Fibroblast of the conjunctiva (primary cell): ENCODE measurements around the gene LBP.
"Not testable (repeated sequence)": the region's sequence is repeated elsewhere in the genome, so short reads cannot be mapped to it uniquely, and the experiment has no call there.

Experiments
- DNase-seq: peaks from one replicate; pipeline ENCODE4 v3.0.0-alpha.2; 2010; ENCODE audit warnings: low read depth

LBP gene, protein sequence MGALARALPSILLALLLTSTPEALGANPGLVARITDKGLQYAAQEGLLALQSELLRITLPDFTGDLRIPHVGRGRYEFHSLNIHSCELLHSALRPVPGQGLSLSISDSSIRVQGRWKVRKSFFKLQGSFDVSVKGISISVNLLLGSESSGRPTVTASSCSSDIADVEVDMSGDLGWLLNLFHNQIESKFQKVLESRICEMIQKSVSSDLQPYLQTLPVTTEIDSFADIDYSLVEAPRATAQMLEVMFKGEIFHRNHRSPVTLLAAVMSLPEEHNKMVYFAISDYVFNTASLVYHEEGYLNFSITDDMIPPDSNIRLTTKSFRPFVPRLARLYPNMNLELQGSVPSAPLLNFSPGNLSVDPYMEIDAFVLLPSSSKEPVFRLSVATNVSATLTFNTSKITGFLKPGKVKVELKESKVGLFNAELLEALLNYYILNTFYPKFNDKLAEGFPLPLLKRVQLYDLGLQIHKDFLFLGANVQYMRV

GRCh38 chr20:38346247-38346651 lies at the start of gene LBP:
LBP (plus strand) TSS chr20:38346482; CDS start chr20:38346517, 35 bp downstream.
- no peak for DNase-seq

GRCh38 chr20:38297916-38298674 lies 48.2 kb upstream of the LBP start:
- no peak for DNase-seq

- peak; percentile 35 for DNase-seq
Observed at GRCh38 chr20:38298768-38299288, 47.5 kb upstream of the LBP start.

GRCh38 chr20:38299963-38300362 lies 46.3 kb upstream of the LBP start:
- DNase-seq = no peak

DNA sequence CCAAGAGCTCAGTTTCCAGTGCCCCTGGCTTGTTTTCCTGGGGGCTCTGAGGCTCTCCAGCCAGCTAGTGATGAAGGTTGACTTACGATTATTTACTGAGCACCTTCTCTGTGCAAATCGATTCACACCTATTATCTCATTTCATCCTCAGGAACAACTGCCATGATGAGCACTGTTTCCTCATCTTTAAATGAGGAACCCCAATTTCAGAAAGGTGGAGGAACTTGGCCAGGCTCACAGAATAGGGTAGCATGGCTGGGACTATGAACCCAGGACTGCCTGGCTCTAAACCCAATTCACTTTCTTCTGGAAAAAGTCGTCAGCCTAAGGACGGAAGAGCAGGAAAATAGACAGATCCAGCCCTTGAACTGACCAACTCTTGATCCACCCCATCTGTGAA lies 45.8 kb upstream of the LBP start:
- DNase-seq = no peak

- DNase-seq = no peak
Observed at GRCh38 chr20:38301309-38301708, 45.0 kb upstream of the LBP start.

DNA sequence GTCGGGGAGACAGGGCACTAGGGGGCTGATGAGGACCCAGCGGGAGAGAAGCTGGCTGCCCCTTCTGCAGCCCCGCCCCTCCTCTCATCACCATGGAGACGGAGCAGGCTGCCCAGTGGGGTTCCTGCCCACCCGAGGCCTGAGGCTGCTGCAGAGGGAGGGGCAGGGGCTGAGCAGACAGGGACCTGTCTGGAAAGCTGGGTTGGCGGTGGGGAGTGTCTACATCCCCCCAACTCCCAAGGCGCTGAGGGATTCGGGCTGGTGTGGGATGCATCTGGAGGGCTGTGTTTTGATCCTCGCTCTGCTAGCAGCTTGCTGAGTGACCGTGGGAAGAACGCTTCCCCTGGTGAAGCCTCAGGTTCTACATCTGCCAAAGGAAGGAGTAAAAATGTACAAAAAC lies 43.5 kb upstream of the LBP start:
- no peak for DNase-seq

GRCh38 chr20:38303908-38304379 lies 42.3 kb upstream of the LBP start, which contains the start of gene BPI:
BPI (plus strand) TSS chr20:38304156; CDS start chr20:38304224, 68 bp downstream.
- no peak for DNase-seq

GRCh38 chr20:38304845-38305447 lies 41.3 kb upstream of the LBP start:
- no peak for DNase-seq

- DNase-seq = no peak
Observed at GRCh38 chr20:38305541-38305940, 40.7 kb upstream of the LBP start.

GRCh38 chr20:38306379-38306778 lies 39.9 kb upstream of the LBP start:
- no peak for DNase-seq

DNA sequence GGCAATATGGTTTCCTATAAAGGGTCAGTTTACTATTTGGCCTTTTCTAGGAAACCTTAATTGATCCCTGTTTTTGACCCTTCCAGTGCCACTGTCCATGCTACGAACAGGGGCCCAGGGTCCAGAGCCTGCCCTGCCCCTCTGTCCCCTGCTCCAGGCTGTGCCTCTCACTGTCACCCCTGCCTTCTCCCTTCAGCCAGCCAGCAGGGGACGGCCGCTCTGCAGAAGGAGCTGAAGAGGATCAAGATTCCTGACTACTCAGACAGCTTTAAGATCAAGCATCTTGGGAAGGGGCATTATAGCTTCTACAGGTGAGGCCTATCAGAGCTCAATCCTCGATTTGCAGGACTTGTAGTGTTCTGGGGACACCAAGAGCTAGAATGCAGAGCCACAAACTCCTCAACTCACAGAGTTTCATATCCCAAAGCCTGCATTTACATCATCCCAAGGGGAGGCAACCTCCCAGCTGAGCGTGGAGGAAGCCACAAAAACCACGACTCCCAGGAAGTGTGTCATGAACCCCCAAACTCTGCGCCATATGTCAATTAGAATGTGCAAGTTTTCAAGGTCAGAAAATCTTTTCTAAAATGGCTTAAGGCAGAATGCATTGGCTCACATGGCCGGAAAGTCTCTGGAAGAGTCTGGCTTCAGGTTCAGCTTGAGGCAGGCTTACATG lies 38.8 kb upstream of the LBP start:
- no peak for DNase-seq

DNA sequence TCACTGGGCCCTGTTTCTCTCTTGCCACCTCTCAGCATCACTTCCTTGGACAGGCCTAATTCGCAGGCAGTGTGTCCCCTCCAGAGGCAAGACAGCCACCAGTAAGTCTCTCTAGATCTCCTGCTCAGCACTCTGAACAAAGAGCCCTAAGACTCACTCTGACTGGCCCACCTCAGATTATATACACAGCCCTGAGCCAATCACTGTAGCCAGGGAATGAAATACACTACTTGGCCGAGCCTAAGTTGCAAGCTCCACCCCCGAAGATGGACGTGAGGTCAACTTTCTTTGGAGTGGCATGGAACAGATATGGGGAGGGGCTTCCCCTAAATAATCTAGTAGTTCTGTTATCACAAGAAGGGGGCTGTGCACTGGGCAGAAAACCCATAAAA lies 38.2 kb upstream of the LBP start:
- DNase-seq = no peak

GRCh38 chr20:38308447-38308846 lies 37.8 kb upstream of the LBP start:
- DNase-seq = no peak

GRCh38 chr20:38311091-38311490 lies 35.2 kb upstream of the LBP start:
- DNase-seq = no peak

DNA sequence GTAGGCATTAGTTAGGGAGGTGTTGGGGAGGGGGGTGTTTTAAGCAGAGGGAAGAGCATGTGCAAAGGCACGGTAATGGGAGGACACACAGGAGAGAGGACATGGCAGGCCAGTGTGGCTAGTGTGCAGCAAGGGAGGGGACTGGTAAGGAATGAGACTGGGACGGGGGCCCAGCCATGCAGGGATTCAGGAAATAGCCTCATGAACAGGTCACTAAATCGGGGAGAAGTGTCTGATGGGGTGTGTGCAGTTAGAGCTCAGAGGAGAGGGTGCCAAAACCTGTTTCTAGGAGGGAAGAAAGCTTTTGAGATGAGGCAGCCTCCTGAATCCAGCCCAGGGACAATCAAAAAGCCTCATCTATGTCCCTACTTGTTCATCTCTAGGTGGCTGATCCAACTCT lies 34.8 kb upstream of the LBP start:
- no peak for DNase-seq

GRCh38 chr20:38313676-38314075 lies 32.6 kb upstream of the LBP start:
- no peak for DNase-seq

DNA sequence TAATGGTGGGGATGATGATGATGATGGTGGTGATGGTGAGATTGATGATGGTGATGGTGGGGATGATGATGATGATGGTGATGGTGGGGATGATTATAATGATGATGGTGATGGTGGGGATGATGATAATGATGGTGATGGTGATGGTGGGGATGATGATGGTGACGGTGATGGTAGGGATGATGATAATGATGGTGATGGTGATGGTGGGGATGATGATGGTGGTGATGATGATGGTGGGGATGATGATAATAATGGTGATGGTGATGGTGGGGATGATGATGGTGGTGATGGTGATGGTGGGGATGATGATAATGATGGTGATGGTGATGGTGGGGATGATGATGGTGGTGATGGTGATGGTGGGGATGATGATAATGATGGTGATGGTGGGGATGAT lies 31.9 kb upstream of the LBP start:
- not testable (repeated sequence) for DNase-seq

GRCh38 chr20:38315290-38315966 lies 30.9 kb upstream of the LBP start:
- no peak for DNase-seq

DNA sequence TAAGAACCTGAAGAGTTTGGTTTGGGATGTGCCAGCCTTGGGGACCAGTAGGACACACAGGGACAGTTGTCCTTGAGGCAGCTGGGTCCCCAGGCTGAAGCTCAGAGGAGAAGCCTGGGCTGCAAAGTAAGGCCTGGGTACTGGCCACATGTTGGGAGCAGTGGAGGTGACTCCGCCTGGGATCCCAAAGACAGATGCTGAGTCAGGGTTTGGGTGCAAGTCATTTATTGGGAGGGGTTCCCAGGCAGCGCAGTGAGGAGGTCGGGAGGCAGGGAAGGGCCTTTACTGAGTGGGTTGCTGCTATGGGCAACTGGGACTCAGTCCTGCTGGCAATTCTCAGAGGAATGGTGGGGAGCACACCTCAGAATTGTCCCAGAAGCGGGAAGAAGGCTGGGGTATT lies 29.9 kb upstream of the LBP start:
- no peak for DNase-seq

DNA sequence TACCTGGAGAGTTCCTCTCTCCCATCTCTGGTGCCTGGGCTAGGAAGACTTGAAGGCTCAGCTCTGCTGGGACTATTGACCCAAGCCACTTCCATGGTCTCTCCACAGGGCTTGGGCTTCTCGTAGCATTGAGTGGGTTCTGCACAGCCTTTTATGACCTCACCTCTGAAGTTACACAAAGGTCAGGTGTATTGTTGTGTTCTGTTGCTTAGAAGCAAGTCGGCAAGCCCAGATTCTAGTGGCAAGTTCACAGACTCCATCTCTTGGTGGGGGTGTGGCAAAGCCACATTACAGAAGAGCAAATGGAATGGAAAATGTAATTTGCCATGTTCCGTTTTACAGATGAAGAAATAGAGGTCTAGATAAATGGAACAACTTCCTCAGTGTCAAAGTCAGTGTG lies 28.9 kb upstream of the LBP start:
- no peak for DNase-seq
